ENCODE results near the gene HEATR3. TPM values are rescaled to one million over a fixed set of nuclear protein-coding genes. Genes with fewer than 3 reads are reported as not detected.

Gene HEATR3
- total and polyA plus RNA-seq, 2 donors (not counting 1 experiment from before 2014, with no cell fraction given), result 15.0 to 23.9 TPM

DNA sequence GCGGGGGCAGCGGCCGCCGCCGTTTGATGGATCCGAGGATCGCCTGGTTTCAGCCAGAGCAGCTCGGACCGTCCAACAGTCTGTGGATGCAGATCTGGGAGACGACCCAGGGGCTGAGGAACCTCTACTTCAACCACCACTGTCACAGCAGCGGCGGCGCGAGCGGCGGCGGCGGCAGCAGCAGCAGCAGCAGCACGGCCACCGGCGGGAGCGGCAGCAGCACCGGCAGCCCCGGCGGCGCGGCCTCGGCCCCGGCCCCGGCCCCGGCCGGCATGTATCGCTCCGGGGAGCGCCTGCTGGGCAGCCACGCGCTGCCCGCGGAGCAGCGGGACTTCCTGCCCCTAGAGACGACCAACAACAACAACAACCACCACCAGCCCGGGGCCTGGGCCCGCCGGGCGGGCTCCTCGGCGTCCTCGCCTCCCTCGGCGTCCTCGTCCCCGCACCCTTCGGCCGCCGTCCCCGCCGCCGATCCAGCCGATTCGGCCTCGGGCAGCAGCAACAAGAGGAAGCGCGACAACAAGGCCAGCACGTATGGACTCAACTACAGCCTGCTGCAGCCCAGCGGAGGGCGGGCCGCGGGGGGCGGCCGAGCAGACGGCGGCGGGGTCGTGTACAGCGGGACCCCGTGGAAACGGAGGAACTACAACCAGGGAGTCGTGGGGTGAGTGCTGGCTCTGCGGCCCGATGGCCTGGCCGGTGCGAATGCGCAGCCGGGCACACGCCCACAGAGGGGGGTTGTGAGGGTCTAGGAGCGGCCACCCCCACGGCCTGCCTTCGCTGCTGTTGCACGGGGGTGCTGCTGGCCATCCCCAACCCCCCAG lies 88.0 kb downstream of the HEATR3 start:
- H2AFZ ChIP-seq (ENCODE audit: low read length), result no peak overlapping the region
- no peaks in the 10 kb centered on the region for H3K9me3 ChIP-seq (ENCODE audit: control insufficient read depth, insufficient read depth, low read depth, low read length)
- H3K27me3 ChIP-seq (ENCODE audit: control insufficient read depth, insufficient read depth, low read length), result no peaks in the 10 kb centered on the region
- no peaks in the 10 kb centered on the region for H3K36me3 ChIP-seq (ENCODE audit: control insufficient read depth, insufficient read depth, low read length)
- no peaks in the 10 kb centered on the region for H4K20me1 ChIP-seq (ENCODE audit: control insufficient read depth, extremely low read depth, insufficient read depth, low read length)
- peak overlapping the region; percentile 65 to 87 (median 78) for H3K4me3 ChIP-seq (replicated peaks in 1 of 4; ENCODE audit: control extremely low read depth in 1 of 4, insufficient read depth in 1 of 4, low read depth in 3 of 4, low read length in 4 of 4)
- H3K4me2 ChIP-seq (ENCODE audit: extremely low read depth, insufficient read depth, low read length), result peak overlapping the region; percentile 79
- peaks cover 3% of the 10 kb centered on the region for H3K4me1 ChIP-seq (ENCODE audit: control insufficient read depth, extremely low read depth, insufficient read depth, low read length)
- H3K9ac ChIP-seq (ENCODE audit: insufficient read depth, low read length), result peak overlapping the region; percentile 79
- peak overlapping the region; percentile 66 for H3K27ac ChIP-seq (ENCODE audit: insufficient read depth, low read length)
- TF ChIP-seq EZH2 (IDR thresholded peaks at IDR 0.05; ENCODE audit: low read length, missing control alignments), result no peak
- H3K79me2 ChIP-seq (ENCODE audit: control insufficient read depth, insufficient read depth, low read length), result peaks cover 50% of the 10 kb centered on the region
- peak in 1 of 2 donors; percentile 6 for DNase-seq (ENCODE audit: low read depth in 2 of 2)

- H3K27ac ChIP-seq (ENCODE audit: insufficient read depth, low read length), result peak overlapping the region; percentile 66
- TF ChIP-seq, protein P1, sequence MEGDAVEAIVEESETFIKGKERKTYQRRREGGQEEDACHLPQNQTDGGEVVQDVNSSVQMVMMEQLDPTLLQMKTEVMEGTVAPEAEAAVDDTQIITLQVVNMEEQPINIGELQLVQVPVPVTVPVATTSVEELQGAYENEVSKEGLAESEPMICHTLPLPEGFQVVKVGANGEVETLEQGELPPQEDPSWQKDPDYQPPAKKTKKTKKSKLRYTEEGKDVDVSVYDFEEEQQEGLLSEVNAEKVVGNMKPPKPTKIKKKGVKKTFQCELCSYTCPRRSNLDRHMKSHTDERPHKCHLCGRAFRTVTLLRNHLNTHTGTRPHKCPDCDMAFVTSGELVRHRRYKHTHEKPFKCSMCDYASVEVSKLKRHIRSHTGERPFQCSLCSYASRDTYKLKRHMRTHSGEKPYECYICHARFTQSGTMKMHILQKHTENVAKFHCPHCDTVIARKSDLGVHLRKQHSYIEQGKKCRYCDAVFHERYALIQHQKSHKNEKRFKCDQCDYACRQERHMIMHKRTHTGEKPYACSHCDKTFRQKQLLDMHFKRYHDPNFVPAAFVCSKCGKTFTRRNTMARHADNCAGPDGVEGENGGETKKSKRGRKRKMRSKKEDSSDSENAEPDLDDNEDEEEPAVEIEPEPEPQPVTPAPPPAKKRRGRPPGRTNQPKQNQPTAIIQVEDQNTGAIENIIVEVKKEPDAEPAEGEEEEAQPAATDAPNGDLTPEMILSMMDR (conservative IDR thresholded peaks at IDR 0.05 in 1 of 2, IDR thresholded peaks at IDR 0.05 in 1 of 2; ENCODE audit: low read depth in 1 of 2, low read length in 2 of 2), result no peak
- TF ChIP-seq EZH2 (IDR thresholded peaks at IDR 0.05; ENCODE audit: low read length, missing control alignments), result no peak
- DNase-seq (ENCODE audit: low read depth in 2 of 2), result no peak
Measured at GRCh38 chr16:50154420-50154950, 88.7 kb downstream of the HEATR3 start.

GRCh38 chr16:50155925-50156324 lies 90.2 kb downstream of the HEATR3 start:
- H3K27me3 ChIP-seq (ENCODE audit: control insufficient read depth, insufficient read depth, low read length), result no peaks in the 10 kb centered on the region
- no peak for TF ChIP-seq EZH2 (IDR thresholded peaks at IDR 0.05; ENCODE audit: low read length, missing control alignments)
- TF ChIP-seq, protein P1 (conservative IDR thresholded peaks at IDR 0.05 in 1 of 2, IDR thresholded peaks at IDR 0.05 in 1 of 2; ENCODE audit: low read depth in 1 of 2, low read length in 2 of 2), result no peak
- no peaks in the 10 kb centered on the region for H3K36me3 ChIP-seq (ENCODE audit: control insufficient read depth, insufficient read depth, low read length)
- no peak overlapping the region for H2AFZ ChIP-seq (ENCODE audit: low read length)
- H3K27ac ChIP-seq (ENCODE audit: insufficient read depth, low read length), result no peak overlapping the region
- H3K9me3 ChIP-seq (ENCODE audit: control insufficient read depth, insufficient read depth, low read depth, low read length), result no peaks in the 10 kb centered on the region
- H3K79me2 ChIP-seq (ENCODE audit: control insufficient read depth, insufficient read depth, low read length), result peaks cover 70% of the 10 kb centered on the region
- no peaks in the 10 kb centered on the region for H4K20me1 ChIP-seq (ENCODE audit: control insufficient read depth, extremely low read depth, insufficient read depth, low read length)
- peak overlapping the region; percentile 65 to 87 (median 78) for H3K4me3 ChIP-seq (replicated peaks in 1 of 4; ENCODE audit: control extremely low read depth in 1 of 4, insufficient read depth in 1 of 4, low read depth in 3 of 4, low read length in 4 of 4)
- H3K4me1 ChIP-seq (ENCODE audit: control insufficient read depth, extremely low read depth, insufficient read depth, low read length), result peaks cover 3% of the 10 kb centered on the region
- no peak for DNase-seq (ENCODE audit: low read depth in 2 of 2)
- H3K9ac ChIP-seq (ENCODE audit: insufficient read depth, low read length), result no peak overlapping the region
- H3K4me2 ChIP-seq (ENCODE audit: extremely low read depth, insufficient read depth, low read length), result peak overlapping the region; percentile 79

More at GRCh38 chr16:50154420-50154950, 88.7 kb downstream of the HEATR3 start:
- peaks cover 3% of the 10 kb centered on the region for H3K4me1 ChIP-seq (ENCODE audit: control insufficient read depth, extremely low read depth, insufficient read depth, low read length)
- no peaks in the 10 kb centered on the region for H3K27me3 ChIP-seq (ENCODE audit: control insufficient read depth, insufficient read depth, low read length)
- H4K20me1 ChIP-seq (ENCODE audit: control insufficient read depth, extremely low read depth, insufficient read depth, low read length), result no peaks in the 10 kb centered on the region
- H2AFZ ChIP-seq (ENCODE audit: low read length), result no peak overlapping the region
- peaks cover 56% of the 10 kb centered on the region for H3K79me2 ChIP-seq (ENCODE audit: control insufficient read depth, insufficient read depth, low read length)
- peak overlapping the region; percentile 65 to 87 (median 78) for H3K4me3 ChIP-seq (replicated peaks in 1 of 4; ENCODE audit: control extremely low read depth in 1 of 4, insufficient read depth in 1 of 4, low read depth in 3 of 4, low read length in 4 of 4)
- H3K9ac ChIP-seq (ENCODE audit: insufficient read depth, low read length), result peak overlapping the region; percentile 79
- peak overlapping the region; percentile 79 for H3K4me2 ChIP-seq (ENCODE audit: extremely low read depth, insufficient read depth, low read length)
- no peaks in the 10 kb centered on the region for H3K36me3 ChIP-seq (ENCODE audit: control insufficient read depth, insufficient read depth, low read length)
- H3K9me3 ChIP-seq (ENCODE audit: control insufficient read depth, insufficient read depth, low read depth, low read length), result no peaks in the 10 kb centered on the region

Other genes starting within 250 kb of the HEATR3 start
- 0.17 and 0.77 TPM in 2 replicates for gene ZNF423, start 209.9 kb upstream of the HEATR3 start, total RNA-seq
- 0.07 and 0.24 TPM in 2 replicates for gene ZNF423, start 209.9 kb upstream of the HEATR3 start, polyA plus RNA-seq
- 28.2 and 32.5 TPM in 2 replicates for gene CNEP1R1, start 40.7 kb upstream of the HEATR3 start, total RNA-seq
- 33.1 and 37.3 TPM in 2 replicates for gene CNEP1R1, start 40.7 kb upstream of the HEATR3 start, polyA plus RNA-seq
- 11.0 and 12.2 TPM in 2 replicates for gene TENT4B, start 87.3 kb downstream of the HEATR3 start, total RNA-seq
- 11.1 and 12.3 TPM in 2 replicates for gene TENT4B, start 87.3 kb downstream of the HEATR3 start, polyA plus RNA-seq
- 34.0 and 34.7 TPM in 2 replicates for gene ADCY7, start 200.6 kb downstream of the HEATR3 start, total RNA-seq
- 9.4 and 9.9 TPM in 2 replicates for gene ADCY7, start 200.6 kb downstream of the HEATR3 start, polyA plus RNA-seq